G401 (cell line): ENCODE results near the gene KLK5. TPM values are rescaled to one million over a fixed set of nuclear protein-coding genes. Genes with fewer than 3 reads are reported as not detected.
"Not testable (repeated sequence)": the region's sequence is repeated elsewhere in the genome, so short reads cannot be mapped to it uniquely, and the experiment has no call there.

Experiments used
- DNase-seq: peaks from one replicate; pipeline ENCODE4 v3.0.0-alpha.2; 2015; ENCODE audit warnings: low spot score
- in situ Hi-C: cut with HindIII; loops from 2 replicates; pipeline ENCODE4 v1.10.0; 2016; ENCODE audit warnings: low sequenced_read_pairs, mixed read lengths
- total RNA-seq: library from RNA; depleted of rRNA; stranded (reverse); fragments of >200 nt; shearing (Covaris generic); gene quantifications from 2 replicates; pipeline ENCODE4 v1.2.3, GENCODE V29; 2014; rRNA removed

Gene KLK5
- total RNA-seq, 1 experiment from 2014 or later, result 0.58 TPM

- DNase-seq, result no peak
- in situ Hi-C loops, result no loop called here
These were observed 55.6 kb downstream of the KLK5 start for GRCh38 chr19:50897191-50897607.

- in situ Hi-C loops, result no loop called here
- no peak for DNase-seq
These were observed 56.1 kb downstream of the KLK5 start for GRCh38 chr19:50896591-50897190.

GRCh38 chr19:50896089-50896590, 56.7 kb downstream of the KLK5 start:
- DNase-seq, in situ Hi-C loops: not testable (repeated sequence)

GRCh38 chr19:50894478-50895356, 58.1 kb downstream of the KLK5 start:
- in situ Hi-C loops, result no loop called here
- no peak for DNase-seq

Other genes starting within 250 kb of the KLK5 start
- gene SHANK1, start 233.2 kb downstream of the KLK5 start, total RNA-seq, result 14.0 and 16.4 TPM in 2 replicates
- gene CLEC11A, start 229.7 kb downstream of the KLK5 start, total RNA-seq, result 91.4 and 132 TPM in 2 replicates
- gene GPR32, start 182.6 kb downstream of the KLK5 start, total RNA-seq, result not detected in 2 replicates
- gene ACP4, start 162.6 kb downstream of the KLK5 start, total RNA-seq, result not detected in 2 replicates
- gene KLK1, start 129.3 kb downstream of the KLK5 start, total RNA-seq, result not detected in 2 replicates
- gene KLK15, start 119.5 kb downstream of the KLK5 start, total RNA-seq, result not detected in 2 replicates
- gene KLK3, start 98.1 kb downstream of the KLK5 start, total RNA-seq, result not detected in 2 replicates
- gene KLK2, start 79.6 kb downstream of the KLK5 start, total RNA-seq, result not detected in 2 replicates
- not detected in 2 replicates for gene KLK4, start 41.6 kb downstream of the KLK5 start, total RNA-seq
- not detected in 2 replicates for gene KLK6, start 16.6 kb upstream of the KLK5 start, total RNA-seq
- gene KLK7, start 30.9 kb upstream of the KLK5 start, total RNA-seq, result not detected in 2 replicates
- not detected in 2 replicates for gene KLK8, start 48.6 kb upstream of the KLK5 start, total RNA-seq
- not detected in 2 replicates for gene KLK10, start 66.7 kb upstream of the KLK5 start, total RNA-seq
- gene KLK11, start 73.6 kb upstream of the KLK5 start, total RNA-seq, result not detected in 2 replicates
- gene KLK12, start 82.0 kb upstream of the KLK5 start, total RNA-seq, result not detected in 2 replicates
- not detected in 2 replicates for gene KLK13, start 112.1 kb upstream of the KLK5 start, total RNA-seq
- not detected in 2 replicates for gene KLK14, start 129.8 kb upstream of the KLK5 start, total RNA-seq
- gene CTU1, start 155.4 kb upstream of the KLK5 start, total RNA-seq, result 10.1 and 16.8 TPM in 2 replicates
- gene SIGLEC9, start 171.9 kb upstream of the KLK5 start, total RNA-seq, result not detected in 2 replicates
- gene SIGLEC7, start 189.3 kb upstream of the KLK5 start, total RNA-seq, result not detected in 2 replicates